Activated CD4-positive, alpha-beta T cell treated with anti-CD3 and anti-CD28 coated beads, Interleukin-2, amount 50 U/mL, for 16 hours (primary cell): Measurements from ENCODE around the gene C3.
A peak's percentile ranks its signal among the peaks of the same experiment; 100 is the strongest.

Experiments used
- DNase-seq: peaks from one replicate; pipeline ENCODE4 v3.0.0-alpha.2; 2020

Gene C3

DNA sequence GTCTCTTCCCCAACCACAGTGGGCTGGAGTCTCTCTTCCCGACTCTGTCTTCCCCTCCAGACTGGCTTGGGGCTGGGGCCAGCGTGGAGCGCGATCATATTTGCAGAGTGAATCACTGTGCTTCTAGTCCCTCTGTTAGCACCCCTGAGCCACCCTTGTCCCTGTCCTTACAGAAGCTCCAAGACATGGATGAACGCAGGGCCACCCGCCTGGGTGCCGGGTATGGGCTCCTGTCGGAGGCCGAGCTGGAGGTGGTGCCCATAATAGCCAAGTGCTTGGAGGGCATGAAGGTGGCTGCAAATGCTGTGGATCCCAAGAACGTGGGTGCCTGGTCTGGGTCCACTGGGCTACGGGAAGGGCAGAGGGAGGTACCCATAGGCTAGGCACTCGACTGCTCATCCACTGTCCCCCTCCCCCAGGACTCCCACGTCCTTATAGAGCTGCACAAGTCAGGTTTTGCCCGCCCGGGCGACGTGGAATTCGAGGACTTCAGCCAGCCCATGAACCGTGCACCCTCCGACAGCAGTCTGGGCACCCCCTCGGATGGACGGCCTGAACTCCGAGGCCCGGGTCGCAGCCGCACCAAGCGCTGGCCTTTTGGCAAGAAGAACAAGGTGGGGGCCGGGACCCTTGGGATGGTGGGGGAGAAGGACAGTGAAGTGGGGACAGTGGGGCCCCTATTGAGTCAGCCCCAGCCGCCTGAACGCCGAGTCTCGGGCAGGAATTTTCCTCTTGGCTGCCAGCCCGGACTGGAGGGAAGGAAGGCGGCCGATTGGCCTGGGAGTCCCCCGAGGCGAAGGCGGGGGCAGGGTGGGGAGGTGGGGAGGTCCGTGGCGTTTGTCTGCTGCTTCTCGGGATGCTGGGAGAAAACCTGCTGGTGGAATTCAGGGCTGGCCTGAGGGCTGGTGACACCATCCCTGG is 24.2 kb upstream of the C3 start:
- DNase-seq = no peak

DNA sequence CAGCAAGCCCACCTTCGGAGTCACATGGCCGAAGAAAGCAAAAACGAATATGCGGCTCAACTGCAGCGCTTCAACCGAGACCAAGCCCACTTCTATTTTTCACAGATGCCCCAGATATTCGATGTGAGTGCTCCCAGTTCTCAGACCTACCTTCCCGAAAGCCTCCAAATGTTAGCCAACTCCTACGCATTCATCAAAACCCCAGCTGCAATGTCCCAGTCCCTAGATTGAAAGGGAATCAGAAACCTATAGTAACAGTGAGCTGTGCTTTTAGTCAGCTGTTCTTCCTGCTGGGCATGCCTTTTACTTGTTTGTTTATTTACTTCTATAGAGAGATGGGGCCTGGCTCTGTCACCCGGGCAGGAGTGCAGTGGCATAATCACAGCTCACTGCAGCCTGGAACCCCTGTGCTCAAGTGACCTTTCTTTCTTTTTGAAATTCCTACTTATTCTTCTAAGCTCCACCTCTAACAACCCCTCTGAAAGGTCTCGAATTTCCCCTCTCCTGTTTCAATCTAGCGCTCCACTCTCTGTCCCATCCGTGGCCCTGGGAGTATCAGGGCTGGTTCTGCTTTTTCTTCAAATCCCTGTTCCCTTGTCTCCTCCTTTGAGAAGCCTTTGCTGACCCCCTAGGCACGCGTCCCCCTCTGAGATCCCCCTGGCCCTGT is 23.4 kb upstream of the C3 start:
- no peak for DNase-seq

DNA sequence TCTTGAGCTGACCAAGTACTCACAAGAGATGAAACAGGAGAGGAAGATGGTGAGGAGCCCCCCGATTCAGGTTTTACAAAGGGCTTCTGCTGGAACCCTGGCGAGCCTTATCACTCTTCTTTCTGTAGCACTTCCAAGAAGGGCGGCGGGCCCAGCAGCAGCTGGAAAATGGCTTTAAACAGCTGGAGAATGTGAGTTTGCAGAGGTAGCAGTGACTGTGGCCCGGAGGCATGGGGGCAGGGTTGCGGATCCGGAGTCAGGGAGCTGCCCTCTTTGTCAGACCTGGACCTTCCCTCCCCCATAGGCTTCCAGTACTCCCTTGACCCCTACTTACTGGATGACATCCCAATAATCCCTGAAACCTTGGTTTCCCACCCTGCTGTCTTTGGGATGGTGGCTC is 22.6 kb upstream of the C3 start:
- DNase-seq = no peak

DNA sequence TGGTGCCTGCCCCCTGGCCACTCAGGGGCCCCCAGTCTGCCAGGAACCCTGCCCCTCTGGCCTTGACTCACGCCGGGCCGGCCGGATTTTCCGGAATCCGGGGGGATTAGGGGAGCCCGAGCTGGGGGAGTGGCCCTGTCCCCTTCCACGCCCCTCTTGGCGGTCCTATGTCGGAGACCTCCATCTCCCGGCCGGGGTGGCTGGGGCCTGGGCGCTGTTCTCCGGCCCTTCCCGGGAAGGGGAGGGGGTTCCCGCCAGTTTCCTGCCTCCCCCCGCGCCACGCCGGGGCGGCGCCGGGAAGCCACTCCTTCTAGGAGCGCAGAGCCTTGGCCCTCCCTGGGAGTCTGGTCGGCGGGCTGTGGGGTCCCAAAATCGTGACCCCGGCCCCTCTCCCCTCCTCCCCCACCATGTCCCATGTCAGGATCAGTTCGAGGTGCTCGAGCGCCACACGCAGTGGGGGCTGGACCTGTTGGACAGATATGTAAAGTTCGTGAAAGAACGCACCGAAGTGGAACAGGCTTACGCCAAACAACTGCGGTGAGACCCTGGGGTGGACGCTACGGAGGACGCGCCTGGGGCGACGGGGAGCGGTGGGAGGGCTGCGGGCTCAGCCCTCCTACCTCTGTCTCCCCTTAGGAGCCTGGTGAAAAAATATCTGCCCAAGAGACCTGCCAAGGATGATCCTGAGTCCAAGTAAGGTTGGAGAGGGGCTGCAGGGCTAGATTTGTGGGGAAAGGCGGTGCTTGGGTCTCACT is 20.3 kb upstream of the C3 start:
- DNase-seq = no peak

DNA sequence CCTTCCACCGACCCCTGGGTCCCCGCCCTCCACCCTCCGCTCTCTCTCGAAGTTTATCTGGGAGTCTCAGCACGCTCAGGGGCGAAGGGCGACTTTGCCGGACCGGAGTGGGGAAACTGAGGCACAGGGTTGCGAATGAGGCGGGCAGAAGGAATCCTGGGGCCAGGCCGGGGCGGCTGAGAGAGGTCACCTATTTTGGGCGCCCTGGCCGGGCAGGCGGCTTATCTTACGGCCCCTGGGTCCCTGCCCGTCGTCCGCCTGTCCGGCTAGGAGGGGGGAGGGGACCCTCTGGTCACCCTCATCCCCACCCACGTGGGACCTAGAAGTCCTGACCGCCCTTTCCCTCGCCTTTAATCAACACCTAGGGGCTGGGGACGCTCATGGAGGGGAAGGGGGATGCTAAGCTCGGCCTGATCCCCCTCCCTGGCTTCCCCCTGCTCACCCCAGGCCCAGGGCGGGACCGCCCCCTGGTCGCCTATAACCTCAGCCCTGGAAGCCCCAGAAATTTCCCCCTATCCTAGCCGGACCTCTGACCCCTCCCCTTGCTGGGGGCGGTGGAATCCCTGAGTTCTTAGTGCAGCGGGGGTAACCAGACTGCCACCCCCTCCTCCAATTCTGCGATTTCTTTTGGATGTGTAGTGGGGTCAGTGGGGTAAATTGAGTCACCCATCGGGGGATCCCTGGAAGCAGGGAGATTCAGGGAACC is 19.6 kb upstream of the C3 start:
- DNase-seq = no peak

DNA sequence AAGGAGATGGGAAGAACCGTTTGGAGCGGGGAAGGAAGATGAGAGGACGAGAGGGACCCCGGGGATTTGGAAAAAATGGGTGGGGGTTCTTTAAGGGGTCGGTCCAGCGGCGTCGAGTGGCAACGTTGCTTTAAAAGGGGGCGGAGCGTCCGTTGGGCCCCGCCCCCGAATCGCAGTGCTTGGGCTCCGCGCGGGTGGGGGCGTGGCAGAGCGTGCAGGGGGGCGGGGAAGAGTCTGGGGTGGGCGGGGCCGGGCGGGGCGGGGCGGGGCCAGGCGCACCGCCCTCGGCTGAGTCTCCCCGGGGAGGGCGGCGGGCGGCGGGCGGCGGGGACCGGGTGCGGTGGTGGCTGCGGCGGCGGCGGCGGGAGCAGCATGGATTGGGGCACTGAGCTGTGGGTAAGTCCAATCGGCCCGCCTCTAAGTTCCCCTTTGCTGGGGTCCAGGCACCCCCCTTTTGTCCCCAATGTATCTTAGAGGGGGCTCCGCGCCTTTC is 19.0 kb upstream of the C3 start, which contains the start of gene TRIP10:
Gene TRIP10 (plus strand): TSS at position 291 of the 493 bp plus-strand sequence. CDS start 82 bp downstream, at position 373.
- peak; percentile 84 for DNase-seq

DNA sequence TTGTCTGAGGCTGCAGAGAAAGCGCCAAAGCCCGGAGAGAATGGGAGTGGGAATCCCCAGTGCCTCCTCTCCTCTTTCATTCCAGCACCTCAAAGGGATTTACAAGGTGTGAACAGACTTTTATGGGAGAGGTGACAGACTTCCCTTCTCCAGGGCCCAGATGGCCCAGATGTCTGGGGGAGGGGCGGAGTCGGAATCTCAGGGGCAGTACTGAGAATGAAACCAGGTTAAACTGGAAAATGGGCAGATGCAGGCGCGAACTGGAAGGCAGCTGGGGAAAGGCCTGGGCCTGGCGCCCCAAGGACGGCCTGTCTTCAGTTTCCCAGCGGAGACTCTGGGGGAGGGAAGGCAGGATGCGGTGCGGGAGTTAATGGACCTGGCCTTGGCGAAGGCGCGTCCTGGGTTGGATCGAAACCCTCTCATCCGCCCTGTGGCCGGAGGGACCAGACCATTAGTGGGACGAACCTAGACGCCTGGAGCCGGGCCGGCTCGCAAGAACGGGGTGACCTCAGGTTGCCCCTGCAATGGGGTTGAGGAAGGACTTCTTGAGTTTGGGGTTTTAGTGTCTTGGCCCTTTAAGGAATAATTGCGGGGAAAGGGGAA is 18.4 kb upstream of the C3 start:
- DNase-seq = peak; percentile 27

DNA sequence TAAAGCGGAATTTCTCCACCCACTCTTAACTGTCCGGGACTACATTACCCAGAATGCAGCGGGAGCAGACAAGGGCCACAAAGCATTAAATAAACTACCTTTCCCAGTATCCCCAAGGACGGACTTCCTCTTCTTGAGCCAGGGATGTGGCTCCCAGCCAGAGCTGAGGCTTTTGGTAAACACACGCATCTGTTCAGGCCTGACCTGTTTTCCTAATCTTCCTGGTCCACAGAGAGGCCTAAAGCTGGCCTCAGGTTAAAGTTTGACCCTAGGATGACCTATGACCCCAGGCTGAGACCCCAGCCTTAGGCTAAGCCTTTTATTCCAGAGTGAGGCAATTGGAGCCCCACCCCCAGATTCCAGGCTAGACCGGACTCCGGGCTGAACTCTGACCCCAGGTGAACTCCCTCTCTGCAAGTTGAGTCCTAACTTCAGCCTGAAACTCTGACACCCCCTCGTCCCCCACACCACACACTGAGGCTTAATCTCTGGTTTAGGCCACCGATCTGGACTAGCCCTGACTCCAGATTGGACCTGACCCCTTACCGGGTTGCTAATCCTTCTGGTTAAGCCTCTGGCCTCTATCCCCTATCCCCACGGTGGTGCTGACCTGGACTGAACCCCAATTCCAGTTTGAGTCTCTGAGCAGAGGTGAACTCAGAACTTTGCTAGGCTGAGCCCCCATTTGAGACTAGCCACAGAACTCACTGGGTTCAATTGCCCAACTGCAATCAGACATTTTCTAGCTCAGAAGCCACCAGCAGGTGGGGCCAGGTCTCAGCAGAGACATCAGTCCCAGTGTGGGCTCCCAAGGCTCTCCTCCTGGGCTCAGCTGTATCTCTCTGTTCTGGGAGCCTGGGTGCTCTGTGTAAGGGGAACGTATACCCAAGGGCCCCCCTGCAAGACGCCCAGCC is 17.7 kb upstream of the C3 start:
- DNase-seq = peak; percentile 88

DNA sequence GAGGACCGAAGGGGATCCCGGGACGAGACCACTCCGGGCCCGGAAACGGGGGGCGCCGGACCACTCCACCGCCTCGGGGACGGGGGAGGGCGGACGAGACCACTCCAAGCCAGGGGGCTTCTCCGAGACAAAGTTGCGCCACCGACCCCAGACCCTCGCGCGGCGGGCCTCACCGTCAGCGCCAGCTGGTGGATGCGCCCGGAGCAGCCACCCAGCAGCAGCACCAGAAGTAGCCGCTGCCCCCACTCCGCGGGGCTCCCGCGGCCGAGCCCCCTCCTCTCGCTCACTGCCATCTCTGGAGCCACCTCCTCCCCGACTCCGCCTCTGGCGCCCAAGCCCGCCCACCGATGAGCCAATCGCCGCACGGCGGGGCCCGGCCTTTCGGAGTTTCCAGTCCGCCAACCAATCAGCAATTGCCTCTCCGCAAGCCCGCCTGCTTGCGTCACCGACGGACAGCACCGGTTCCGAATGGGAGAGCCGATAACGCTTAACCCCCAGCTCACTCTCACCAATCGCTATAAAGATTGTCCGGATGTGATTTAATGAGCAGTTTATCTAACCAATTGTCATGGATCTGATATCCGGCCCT is 16.9 kb upstream of the C3 start, which contains the start of gene GPR108:
Gene GPR108 (minus strand): TSS at position 297 of the 589 bp plus-strand sequence. CDS start 4 bp downstream, at position 293.
- peak; percentile 100 for DNase-seq

DNA sequence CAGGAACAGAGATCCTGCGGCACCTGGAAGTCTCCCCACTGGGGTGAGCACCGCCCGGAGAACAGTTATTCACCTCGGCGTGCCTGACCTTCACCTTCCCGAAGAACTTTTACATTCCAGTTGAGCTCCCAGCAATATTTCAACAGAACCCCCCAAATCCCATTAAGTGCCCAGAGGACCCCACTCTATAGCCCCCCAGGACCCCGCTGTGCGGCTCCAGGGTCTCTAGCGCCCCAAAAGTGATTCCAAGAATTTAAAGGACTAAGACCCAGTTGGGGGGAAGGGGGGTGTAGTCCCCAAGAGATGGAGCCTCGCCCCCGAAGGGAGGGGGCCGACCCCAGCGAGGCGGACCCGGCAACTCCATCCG is 16.4 kb upstream of the C3 start:
- no peak for DNase-seq

DNA sequence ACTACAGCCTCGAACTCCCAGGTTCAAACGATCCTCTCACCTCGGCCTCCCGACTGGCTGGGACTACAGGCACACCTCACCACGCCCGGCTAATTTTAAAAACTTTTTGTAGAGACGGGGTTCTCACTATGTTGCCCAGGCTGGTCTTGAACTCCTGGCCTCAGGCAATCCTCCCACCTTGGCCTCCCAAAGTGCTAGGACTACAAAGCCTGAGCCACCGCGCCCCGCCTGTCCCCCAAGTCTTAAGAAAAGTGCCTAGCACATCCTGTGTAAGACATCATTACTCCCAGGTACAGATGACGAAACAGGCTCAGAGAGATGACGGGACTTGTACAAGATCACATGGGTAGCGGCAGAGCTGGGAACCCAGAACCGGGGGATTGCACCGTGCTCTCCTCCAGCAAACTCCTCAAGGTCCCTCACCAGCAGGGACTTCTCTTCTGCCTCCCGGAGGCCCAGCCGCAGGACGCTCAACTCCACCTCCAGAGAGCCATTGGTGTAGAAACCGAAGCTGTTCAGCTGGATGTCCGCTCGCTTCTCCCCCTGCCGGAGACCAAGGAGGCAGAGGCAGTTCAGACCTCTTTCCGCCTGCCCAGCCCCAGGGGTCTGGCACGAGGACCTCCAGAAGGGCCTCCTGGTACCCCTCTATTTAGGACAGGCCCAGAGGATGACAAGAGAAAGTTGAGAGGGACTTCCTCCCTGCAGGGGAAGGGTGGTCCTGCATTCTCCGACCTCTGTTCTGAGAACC is 15.9 kb upstream of the C3 start:
- peak; percentile 82 for DNase-seq

DNA sequence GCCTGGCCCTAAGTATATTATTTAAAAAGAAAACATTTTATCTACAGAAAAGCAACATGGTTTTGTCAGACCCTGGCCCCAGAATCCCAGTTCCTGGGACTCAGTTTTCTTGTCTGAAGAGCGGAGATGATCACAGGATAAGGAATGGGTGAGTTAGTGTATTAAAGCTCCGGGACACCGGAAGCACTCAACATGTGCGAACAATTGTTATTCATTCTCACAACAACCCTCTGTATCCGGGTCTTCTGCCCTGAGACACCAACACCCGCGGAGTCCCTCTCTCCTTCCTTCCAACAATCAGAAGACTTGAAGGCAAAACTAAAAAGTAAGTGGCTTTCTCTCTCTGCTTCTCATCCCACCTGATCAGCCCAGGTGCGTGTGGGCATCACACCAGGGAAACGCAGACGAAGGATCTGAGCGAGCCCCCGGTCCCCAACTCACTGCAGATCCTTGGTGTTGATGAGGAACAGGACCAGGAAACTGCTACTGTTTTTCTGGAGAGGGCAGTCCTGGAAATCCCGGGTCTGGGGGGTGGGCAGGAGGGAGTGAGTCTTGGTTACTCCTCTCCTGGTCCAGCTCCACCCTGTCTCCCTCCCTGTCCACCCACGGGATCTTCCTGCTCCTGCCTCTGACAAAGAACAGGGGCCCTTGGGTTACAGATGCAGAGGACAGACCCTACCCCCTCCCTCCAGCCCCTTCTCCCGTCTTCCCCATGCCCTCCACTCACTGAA is 14.9 kb upstream of the C3 start:
- no peak for DNase-seq

DNA sequence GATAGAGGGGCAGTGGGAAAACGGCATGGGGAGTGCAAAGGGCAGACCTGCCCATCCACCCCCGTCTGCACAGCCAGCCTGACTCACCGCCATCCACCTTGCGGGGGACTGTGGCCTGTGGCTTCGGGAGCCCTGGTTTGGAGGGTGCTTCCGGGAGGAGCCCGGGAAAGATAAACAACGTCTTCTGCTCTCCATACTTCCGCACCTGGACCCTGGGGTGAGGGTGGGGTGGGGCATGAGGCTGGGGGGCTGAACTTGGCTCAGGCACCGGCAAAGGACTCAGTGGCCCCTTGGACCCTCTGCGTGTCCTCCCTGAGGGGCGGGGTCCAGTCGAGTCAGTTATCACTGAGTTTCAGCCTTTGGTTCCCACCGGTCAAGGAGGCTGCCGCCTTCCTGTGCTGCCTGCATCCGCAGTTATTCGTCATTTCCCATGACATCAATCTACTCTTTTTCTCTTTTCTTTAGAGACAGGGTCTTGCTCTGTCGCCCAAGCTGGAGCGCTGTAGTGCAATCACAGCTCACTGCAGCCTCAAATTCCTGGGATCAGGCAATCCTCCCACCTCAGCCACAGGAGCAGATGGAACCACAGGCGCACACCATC is 13.7 kb upstream of the C3 start:
- no peak for DNase-seq

DNA sequence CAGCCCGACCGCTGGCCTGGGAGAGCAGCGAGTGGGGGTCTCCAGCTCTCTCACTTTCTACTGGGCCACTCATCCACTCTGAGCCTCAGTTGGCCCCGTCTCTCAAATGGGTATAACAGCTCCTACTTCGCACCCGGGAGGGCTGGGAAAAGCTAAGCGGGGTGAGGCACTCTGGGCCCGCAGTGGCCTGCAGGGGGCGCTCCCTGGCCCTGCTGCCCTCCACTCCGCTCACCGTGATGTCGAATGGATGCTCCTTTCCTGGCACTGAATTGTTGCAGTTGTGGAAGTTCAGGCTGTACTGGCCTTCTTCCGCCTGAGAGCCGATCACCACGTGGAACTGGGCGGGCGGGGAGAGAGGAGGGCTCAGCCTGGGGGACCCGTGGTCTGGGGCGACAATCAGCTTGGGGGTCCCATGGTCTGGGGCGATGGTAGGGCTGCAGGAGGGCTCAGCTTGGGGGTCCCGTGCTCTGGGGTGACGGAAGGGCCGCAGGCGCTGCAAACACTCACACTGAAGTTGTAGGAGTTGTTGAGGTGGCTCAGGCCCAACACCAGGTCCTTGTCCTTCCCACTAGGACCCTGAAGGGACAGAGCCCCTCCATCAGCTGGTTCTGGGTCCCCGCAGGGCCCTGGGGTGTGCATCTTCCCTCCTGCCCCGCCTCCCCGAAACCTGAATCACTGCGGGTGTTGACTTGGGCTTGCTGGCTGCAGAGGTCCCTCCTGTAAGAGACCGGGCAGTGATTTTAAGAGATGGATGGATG is 13.1 kb upstream of the C3 start:
- DNase-seq = no peak

DNA sequence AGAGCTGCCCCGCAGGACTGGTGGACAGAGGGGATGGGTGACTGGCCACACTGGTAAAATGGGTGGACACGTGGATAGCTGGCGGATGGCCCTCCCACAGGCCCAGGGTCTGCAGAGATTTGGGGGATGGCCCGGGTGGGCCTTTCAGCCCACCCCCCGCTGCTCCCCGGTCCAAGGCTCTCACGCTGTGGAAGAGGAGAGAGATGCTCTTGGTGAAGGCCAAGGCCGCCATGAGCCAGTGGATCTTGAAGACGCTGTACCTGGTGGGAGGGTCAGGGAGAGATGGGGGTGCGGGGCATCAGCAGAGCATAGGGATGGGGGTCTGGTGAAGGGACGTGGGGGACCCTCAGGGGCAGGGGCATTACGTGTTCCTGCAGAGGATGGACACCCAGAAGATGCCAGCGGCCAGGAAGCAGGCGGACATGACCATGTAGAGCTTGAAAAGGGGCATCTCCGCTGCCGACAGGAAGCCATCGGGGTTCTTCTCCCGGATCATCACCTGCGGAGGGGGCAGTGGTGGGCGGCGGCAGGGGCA is 12.4 kb upstream of the C3 start:
- DNase-seq = no peak

DNA sequence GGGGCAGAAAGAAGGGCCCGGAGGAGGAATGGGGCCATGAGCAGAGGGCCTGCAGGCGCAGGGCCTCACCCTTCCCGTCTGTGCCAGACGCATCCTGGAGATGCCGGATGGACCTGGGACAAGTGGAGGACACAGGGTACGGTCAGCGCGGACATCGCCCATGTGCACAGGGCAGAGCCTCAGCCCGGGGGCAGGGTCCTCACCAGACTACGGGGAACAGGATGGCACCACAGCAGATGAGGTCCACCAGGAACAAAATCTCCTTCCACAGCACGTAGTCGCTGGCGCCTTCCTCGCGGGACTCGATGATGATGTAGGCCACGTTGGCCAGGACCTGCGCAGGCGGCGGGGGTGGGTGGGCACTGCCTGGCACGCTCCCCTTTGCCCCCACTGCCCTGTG is 11.4 kb upstream of the C3 start:
- no peak for DNase-seq

DNA sequence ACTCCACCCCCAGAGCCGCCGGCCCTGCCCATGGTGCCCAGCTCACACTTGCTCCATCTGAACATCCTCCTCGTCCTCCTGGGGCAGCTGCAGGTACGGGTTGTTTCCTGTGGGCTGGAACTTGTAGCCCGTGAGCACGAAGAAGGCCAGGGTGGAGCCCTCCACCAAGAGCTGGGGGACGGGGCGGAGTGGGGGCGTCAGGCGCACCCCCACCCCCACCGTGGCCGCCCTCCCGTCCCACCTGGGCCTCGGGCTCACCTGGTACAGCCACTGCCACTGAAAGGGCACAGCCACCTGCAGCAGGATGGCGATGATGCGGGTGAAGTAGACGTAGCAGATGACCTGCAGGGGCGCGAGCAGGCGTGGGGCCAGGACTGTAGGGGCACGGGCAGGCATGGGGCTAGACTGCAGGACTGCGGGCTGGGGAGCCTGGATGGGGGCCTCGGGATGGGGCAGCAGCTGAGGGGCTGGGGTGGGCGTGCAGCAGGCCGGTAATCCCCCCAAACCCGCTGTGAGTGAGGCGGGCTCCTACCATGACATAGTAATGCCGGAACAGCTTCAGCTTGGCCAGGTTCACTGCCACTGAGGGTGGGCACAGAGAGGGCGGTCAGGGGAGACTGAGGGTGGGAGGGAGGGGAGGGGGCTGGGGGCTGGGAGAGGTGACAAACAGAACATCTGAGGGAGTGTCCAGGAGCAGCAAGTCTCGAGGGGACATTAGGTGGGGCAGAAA is 10.7 kb upstream of the C3 start:
- no peak for DNase-seq
